Fibroblast of lung (primary cell): ENCODE data around the gene PAPPA.

Experiments
- CTCF ChIP-seq, 2 donors: IDR thresholded peaks in 1 of 2; conservative IDR thresholded peaks in 1 of 2; 1 replicate in 1 of 2; 2 replicates in 1 of 2; pipeline ENCODE4 v1.5.1; 2011 to 2012; ENCODE audit warnings: low read length in 2 of 2, control low read depth in 1 of 2, inconsistent platforms in 1 of 2, low read depth in 1 of 2, mild to moderate bottlenecking in 1 of 2
- EZH2 ChIP-seq: IDR thresholded peaks from 2 replicates; pipeline ENCODE4 v1.5.1; 2012; ENCODE audit warnings: low read length, control low read depth, mild to moderate bottlenecking; ENCODE audit errors: missing control alignments

- TF ChIP-seq CTCF (conservative IDR thresholded peaks at IDR 0.05 in 1 of 2, IDR thresholded peaks at IDR 0.05 in 1 of 2; ENCODE audit: low read depth in 1 of 2, low read length in 2 of 2) (no peak), EZH2 (no peak)
These were observed 219.2 kb downstream of the PAPPA start for GRCh38 chr9:116372786-116373185.
